WTC11 (cell line): ENCODE results near the gene POMT2. TPM values are rescaled to one million over a fixed set of nuclear protein-coding genes. Genes with fewer than 3 reads are reported as not detected.

Experiments used
- ATAC-seq: fragments of 200-7000 bp; cut with Tn5 transposase; 2 replicates; pipeline ENCODE4 v1.10.0; 2021; ENCODE audit warnings: mild to moderate bottlenecking, moderate library complexity
- CTCF ChIA-PET: fragments of 300-600 bp; sonication (Branson Sonifier 250); formaldehyde crosslinking; loops from one replicate; lab custom pipeline; 2021; ENCODE audit warnings: antibody characterized with exemption; lab: Charles Lee
- POLR2A ChIA-PET: fragments of 350-600 bp; sonication (Branson Sonifier 250); formaldehyde crosslinking; loops from one replicate; lab custom pipeline; 2021; ENCODE audit warnings: antibody characterized with exemption; lab: Charles Lee
- DNase-seq: peaks from one replicate; pipeline ENCODE4 v3.0.0; 2021; ENCODE audit warnings: low spot score
- H3K27ac Mint-ChIP-seq: 2 replicates; pipeline ENCODE4 v1.8.0; 2021; ENCODE audit warnings: mixed read lengths
- H3K27me3 Mint-ChIP-seq: 2 replicates; pipeline ENCODE4 v1.8.0; 2021; ENCODE audit warnings: low read depth, mild to moderate bottlenecking, moderate library complexity, mixed read lengths
- H3K36me3 Mint-ChIP-seq: 2 replicates; pipeline ENCODE4 v1.8.0; 2021; ENCODE audit warnings: mixed read lengths
- H3K4me1 Mint-ChIP-seq: 2 replicates; pipeline ENCODE4 v1.8.0; 2022; ENCODE audit warnings: mixed read lengths
- H3K4me3 Mint-ChIP-seq: 2 replicates; pipeline ENCODE4 v1.8.0; 2021; ENCODE audit warnings: mild to moderate bottlenecking, moderate library complexity, mixed read lengths
- H3K9me3 Mint-ChIP-seq: 2 replicates; pipeline ENCODE4 v1.8.0; 2021; ENCODE audit warnings: mixed read lengths
- E2F1 ChIP-seq: sonication (generic); formaldehyde crosslinking; IDR thresholded peaks from 2 replicates; pipeline ENCODE4 v1.8.0; 2022; ENCODE audit warnings: mild to moderate bottlenecking, missing genetic modification reagents
- ELF4 ChIP-seq: sonication (generic); formaldehyde crosslinking; IDR thresholded peaks from 2 replicates; pipeline ENCODE4 v1.8.1; 2022; ENCODE audit warnings: low read depth, mild to moderate bottlenecking, moderate library complexity, missing genetic modification reagents
- EMX1 ChIP-seq: fragments of 250-450 bp; sonication (Bioruptor Pico); IDR thresholded peaks from 2 replicates; pipeline ENCODE4 v1.8.0; 2021; ENCODE audit warnings: mild to moderate bottlenecking
- ESRRA ChIP-seq: sonication (generic); formaldehyde crosslinking; IDR thresholded peaks from 2 replicates; pipeline ENCODE4 v1.8.1; 2022; ENCODE audit warnings: mild to moderate bottlenecking, missing genetic modification reagents, borderline replicate concordance
- FOXP4 ChIP-seq: sonication (generic); formaldehyde crosslinking; IDR thresholded peaks from 2 replicates; pipeline ENCODE4 v1.8.0; 2022; ENCODE audit warnings: mild to moderate bottlenecking, missing genetic modification reagents
- GTF2I ChIP-seq: fragments of 250-450 bp; sonication (Bioruptor Pico); conservative IDR thresholded peaks from 2 replicates; pipeline ENCODE4 v1.4.0; 2021; ENCODE audit warnings: mild to moderate bottlenecking
- MLX ChIP-seq: sonication (generic); formaldehyde crosslinking; IDR thresholded peaks from 2 replicates; pipeline ENCODE4 v1.8.1; 2023; ENCODE audit warnings: mild to moderate bottlenecking, missing genetic modification reagents, moderate library complexity
- NR3C1 ChIP-seq: sonication (generic); formaldehyde crosslinking; conservative IDR thresholded peaks from 2 replicates; pipeline ENCODE4 v1.8.1; 2023; ENCODE audit warnings: low read depth, mild to moderate bottlenecking, missing genetic modification reagents
- OVOL2 ChIP-seq: fragments of 250-450 bp; sonication (Bioruptor Pico); IDR thresholded peaks from 2 replicates; pipeline ENCODE4 v1.9.0; 2021; ENCODE audit warnings: mild to moderate bottlenecking, borderline replicate concordance
- RORB ChIP-seq: fragments of 250-450 bp; sonication (Bioruptor Pico); IDR thresholded peaks from 2 replicates; pipeline ENCODE4 v1.9.0; 2021; ENCODE audit warnings: mild to moderate bottlenecking
- SP1 ChIP-seq: sonication (generic); formaldehyde crosslinking; conservative IDR thresholded peaks from 2 replicates; pipeline ENCODE4 v1.8.1; 2022; ENCODE audit warnings: missing genetic modification reagents
- TCF7 ChIP-seq: sonication (generic); formaldehyde crosslinking; IDR thresholded peaks from 2 replicates; pipeline ENCODE4 v1.8.0; 2022; ENCODE audit warnings: mild to moderate bottlenecking, low read depth, missing genetic modification reagents, moderate library complexity
- TEAD1 ChIP-seq: sonication (generic); formaldehyde crosslinking; IDR thresholded peaks from 2 replicates; pipeline ENCODE4 v1.8.0; 2022; ENCODE audit warnings: mild to moderate bottlenecking, missing genetic modification reagents
- ZMAT4 ChIP-seq: fragments of 250-450 bp; sonication (Bioruptor Pico); IDR thresholded peaks from 2 replicates; pipeline ENCODE4 v1.9.0; 2021; ENCODE audit warnings: mild to moderate bottlenecking
- ZNF232 ChIP-seq: sonication (generic); formaldehyde crosslinking; IDR thresholded peaks from 2 replicates; pipeline ENCODE4 v1.8.0; 2022; ENCODE audit warnings: mild to moderate bottlenecking, missing genetic modification reagents
- ZNF532 ChIP-seq: fragments of 250-450 bp; sonication (Bioruptor Pico); IDR thresholded peaks from 2 replicates; pipeline ENCODE4 v1.9.0; 2021; ENCODE audit warnings: mild to moderate bottlenecking, borderline replicate concordance
- total RNA-seq: library from RNA; stranded (reverse); gene quantifications from 3 replicates; pipeline ENCODE4 v1.2.3, GENCODE V29; 2021

POMT2 gene
- total RNA-seq, 1 experiment from 2014 or later = 38.7 TPM

GRCh38 chr14:77251870-77252269, 68.8 kb downstream of the POMT2 start:
- no peak overlapping the region for H3K27ac Mint-ChIP-seq
- ChIA-PET POLR2A (interaction anchor here (0.5 kb wide), 1 partner anchor 125 kb away, joined by 6 read pairs; the partner anchor contains the start of gene SAMD15), CTCF (interaction anchor here (1.2 kb wide), 1 partner anchor 101 kb away, joined by 3 read pairs; no protein-coding TSS in a partner anchor)
- H3K4me1 Mint-ChIP-seq = no peaks in the 10 kb centered on the region
- no peak for DNase-seq
- no peak for ATAC-seq
- TF ChIP-seq ESRRA (CRISPR knock-in tag) = no peak
- TF ChIP-seq TCF7 = no peak
- no peak for TF ChIP-seq GTF2I (CRISPR knock-in tag)
- TF ChIP-seq SP1 (CRISPR knock-in tag) = no peak
- no peak for TF ChIP-seq FOXP4 (CRISPR knock-in tag)
- TF ChIP-seq ZMAT4 = no peak
- TF ChIP-seq RORB (CRISPR knock-in tag) = no peak
- TF ChIP-seq OVOL2 (CRISPR knock-in tag) = no peak
- H3K9me3 Mint-ChIP-seq = no peaks in the 10 kb centered on the region
- no peaks in the 10 kb centered on the region for H3K27me3 Mint-ChIP-seq
- H3K4me3 Mint-ChIP-seq = no peak overlapping the region
- no peaks in the 10 kb centered on the region for H3K36me3 Mint-ChIP-seq

GRCh38 chr14:77250927-77251326, 69.8 kb downstream of the POMT2 start:
- H3K4me3 Mint-ChIP-seq = no peak overlapping the region
- TF ChIP-seq SP1 (CRISPR knock-in tag) = no peak
- no peak for TF ChIP-seq ZNF532 (CRISPR knock-in tag)
- no peak for TF ChIP-seq E2F1 (CRISPR knock-in tag)
- no peak for TF ChIP-seq ZMAT4
- TF ChIP-seq NR3C1 (CRISPR knock-in tag) = no peak
- no peak for TF ChIP-seq MLX (CRISPR knock-in tag)
- no peak for TF ChIP-seq ZNF232 (CRISPR knock-in tag)
- no peak for TF ChIP-seq TEAD1
- TF ChIP-seq EMX1 (CRISPR knock-in tag) = no peak
- TF ChIP-seq ELF4 = no peak
- ChIA-PET CTCF (no interaction called here), POLR2A (no interaction called here)
- H3K4me1 Mint-ChIP-seq = no peaks in the 10 kb centered on the region
- H3K36me3 Mint-ChIP-seq = no peaks in the 10 kb centered on the region
- ATAC-seq (no peak), DNase-seq (no peak)
- H3K9me3 Mint-ChIP-seq = no peaks in the 10 kb centered on the region
- H3K27ac Mint-ChIP-seq = no peak overlapping the region
- no peaks in the 10 kb centered on the region for H3K27me3 Mint-ChIP-seq
